NCI-H1048 (cell line): ENCODE measurements around the gene GCN1.

ENCODE experiments used
- DNase-seq: peaks from one replicate; lab custom pipeline; 2025; lab: John Stamatoyannopoulos, UW

Gene GCN1

GRCh38 chr12:120139958-120140357, 54.6 kb downstream of the GCN1 start:
- no peak for DNase-seq

- DNase-seq, result no peak
Measured at GRCh38 chr12:120138366-120138765, 56.1 kb downstream of the GCN1 start.

- DNase-seq, result no peak
Measured at GRCh38 chr12:120137833-120138232, 56.7 kb downstream of the GCN1 start.

- DNase-seq, result no peak
Measured at GRCh38 chr12:120136093-120136770, 58.3 kb downstream of the GCN1 start.

GRCh38 chr12:120134307-120134980, 60.1 kb downstream of the GCN1 start:
- no peak for DNase-seq

GRCh38 chr12:120132863-120133385, 61.6 kb downstream of the GCN1 start:
- DNase-seq, result no peak

GRCh38 chr12:120132054-120132836, 62.3 kb downstream of the GCN1 start:
- DNase-seq, result no peak

- no peak for DNase-seq
Measured at GRCh38 chr12:120131116-120131515, 63.4 kb downstream of the GCN1 start.

- DNase-seq, result no peak
Measured at GRCh38 chr12:120130011-120130410, 64.5 kb downstream of the GCN1 start.

GRCh38 chr12:120126635-120127005, 67.9 kb downstream of the GCN1 start:
- no peak for DNase-seq

- no peak for DNase-seq
Measured at GRCh38 chr12:120125792-120126634, 68.5 kb downstream of the GCN1 start.

GRCh38 chr12:120125029-120125428, 69.5 kb downstream of the GCN1 start:
- DNase-seq, result no peak

- DNase-seq, result no peak
Measured at GRCh38 chr12:120121766-120122293, 72.7 kb downstream of the GCN1 start.

GRCh38 chr12:120121343-120121742, 73.2 kb downstream of the GCN1 start:
- DNase-seq, result no peak

- DNase-seq, result no peak
Measured at GRCh38 chr12:120119271-120119973, 75.1 kb downstream of the GCN1 start.

- DNase-seq, result no peak
Measured at GRCh38 chr12:120118321-120119061, 76.0 kb downstream of the GCN1 start.

- no peak for DNase-seq
Measured at GRCh38 chr12:120117961-120118320, 76.6 kb downstream of the GCN1 start.

- DNase-seq, result peak; percentile 87
Measured at GRCh38 chr12:120116792-120117651, 77.5 kb downstream of the GCN1 start.

- DNase-seq, result no peak
Measured at GRCh38 chr12:120116441-120116791, 78.1 kb downstream of the GCN1 start, which contains the start of gene RAB35. TSS of gene RAB35 (minus strand) at chr12:120116753. CDS start at chr12:120116650, 103 bp downstream.
